CD1c-positive myeloid dendritic cell (primary cell): ENCODE results near the gene RING1.

Source experiments
- DNase-seq: peaks from one replicate; pipeline ENCODE4 v3.0.0-alpha.2; 2016; ENCODE audit errors: extremely low spot score

The RING1 gene

GRCh38 chr6:33171880-33172687 lies 36.2 kb upstream of the RING1 start:
- DNase-seq, result no peak

DNA sequence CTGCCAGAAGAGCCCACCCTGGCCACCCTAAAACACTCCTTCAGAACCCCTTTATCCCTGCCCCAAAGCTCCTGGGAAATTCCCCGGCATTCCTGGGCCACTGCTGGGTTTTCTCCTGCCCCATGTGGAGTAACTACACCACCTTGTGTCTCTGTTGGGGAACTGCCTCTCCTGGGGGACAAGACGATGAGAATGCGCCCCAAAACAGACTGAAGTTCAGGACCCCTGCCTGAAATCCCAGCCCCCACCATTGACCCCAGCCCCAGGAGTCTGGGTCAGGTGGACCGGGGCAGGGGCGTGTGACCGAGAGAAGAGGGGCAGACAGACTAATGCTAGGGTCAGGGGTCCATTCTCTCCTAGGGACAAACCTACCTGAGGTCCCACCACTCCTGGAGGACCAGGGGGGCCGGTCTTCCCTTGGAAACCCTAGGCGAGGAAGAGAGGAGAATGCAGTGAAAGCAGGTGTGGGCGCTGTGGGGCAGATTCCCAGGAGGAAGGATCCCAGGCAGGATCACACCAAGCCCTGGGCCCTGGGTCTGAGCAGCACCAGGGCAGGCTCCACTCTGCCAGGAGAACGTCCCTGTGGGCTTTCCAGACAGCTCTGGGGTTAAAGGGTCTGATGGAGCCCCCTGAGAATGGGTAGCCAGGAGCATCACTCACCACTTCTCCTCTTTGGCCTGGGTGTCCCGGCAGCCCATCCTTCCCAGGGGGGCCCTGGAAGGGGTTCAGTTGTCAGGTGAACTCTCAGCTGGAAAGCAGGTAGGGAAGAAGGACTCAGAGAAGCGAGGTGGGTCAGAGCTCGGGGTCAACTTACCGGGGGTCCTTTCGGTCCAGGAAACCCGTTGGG lies 35.4 kb upstream of the RING1 start:
- peak; percentile 51 for DNase-seq

- no peak for DNase-seq
Observed at GRCh38 chr6:33173535-33174180, 34.6 kb upstream of the RING1 start.

- DNase-seq, result no peak
Observed at GRCh38 chr6:33174784-33175183, 33.5 kb upstream of the RING1 start.

- no peak for DNase-seq
Observed at GRCh38 chr6:33175436-33176069, 32.7 kb upstream of the RING1 start.

GRCh38 chr6:33176906-33177305 lies 31.4 kb upstream of the RING1 start:
- no peak for DNase-seq

- DNase-seq, result no peak
Observed at GRCh38 chr6:33177552-33178446, 30.5 kb upstream of the RING1 start.

GRCh38 chr6:33178755-33179475 lies 29.4 kb upstream of the RING1 start:
- DNase-seq, result no peak

DNA sequence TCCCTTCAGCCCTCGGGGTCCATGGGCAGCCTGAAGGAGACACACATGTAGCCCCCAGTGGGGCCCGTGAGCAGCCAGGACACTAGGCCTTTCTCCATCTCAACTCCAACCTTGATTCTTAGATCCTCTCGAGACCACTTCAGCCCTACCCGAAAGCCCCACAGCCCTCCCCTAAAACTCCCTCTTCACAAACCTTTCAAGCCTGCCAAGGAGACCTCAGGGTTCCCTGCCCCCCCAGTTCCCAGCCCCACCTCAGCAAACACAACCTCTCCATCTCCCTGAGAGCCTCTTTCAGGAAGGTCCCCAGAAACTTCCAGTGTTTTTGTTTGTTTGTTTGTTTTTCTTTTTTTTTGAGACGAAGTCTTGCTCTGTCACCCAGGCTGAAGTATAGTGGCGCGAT lies 27.2 kb upstream of the RING1 start:
- no peak for DNase-seq

GRCh38 chr6:33183071-33183683 lies 25.1 kb upstream of the RING1 start:
- no peak for DNase-seq

- no peak for DNase-seq
Observed at GRCh38 chr6:33185190-33185589, 23.1 kb upstream of the RING1 start.

GRCh38 chr6:33185654-33186187 lies 22.6 kb upstream of the RING1 start:
- no peak for DNase-seq

- no peak for DNase-seq
Observed at GRCh38 chr6:33187809-33188208, 20.5 kb upstream of the RING1 start.

DNA sequence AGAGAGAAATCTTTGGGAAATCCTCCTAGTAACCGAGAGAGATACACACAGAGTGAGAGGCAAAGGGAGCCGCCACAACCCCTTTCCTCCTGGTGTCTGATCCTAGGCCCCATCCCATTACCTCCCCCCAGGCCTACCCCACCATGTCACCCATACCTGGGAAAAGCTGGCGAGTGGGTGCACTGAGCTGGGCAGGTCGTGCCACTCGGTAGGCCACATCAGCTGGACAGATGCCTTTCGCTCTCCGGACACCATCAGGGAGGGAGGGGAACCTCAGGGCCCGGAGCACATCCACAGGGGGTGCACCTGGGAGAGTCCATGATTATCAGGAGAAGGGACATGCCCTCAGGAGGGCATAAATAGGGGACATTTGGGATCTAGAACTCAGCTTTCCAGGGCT lies 19.1 kb upstream of the RING1 start:
- no peak for DNase-seq

DNA sequence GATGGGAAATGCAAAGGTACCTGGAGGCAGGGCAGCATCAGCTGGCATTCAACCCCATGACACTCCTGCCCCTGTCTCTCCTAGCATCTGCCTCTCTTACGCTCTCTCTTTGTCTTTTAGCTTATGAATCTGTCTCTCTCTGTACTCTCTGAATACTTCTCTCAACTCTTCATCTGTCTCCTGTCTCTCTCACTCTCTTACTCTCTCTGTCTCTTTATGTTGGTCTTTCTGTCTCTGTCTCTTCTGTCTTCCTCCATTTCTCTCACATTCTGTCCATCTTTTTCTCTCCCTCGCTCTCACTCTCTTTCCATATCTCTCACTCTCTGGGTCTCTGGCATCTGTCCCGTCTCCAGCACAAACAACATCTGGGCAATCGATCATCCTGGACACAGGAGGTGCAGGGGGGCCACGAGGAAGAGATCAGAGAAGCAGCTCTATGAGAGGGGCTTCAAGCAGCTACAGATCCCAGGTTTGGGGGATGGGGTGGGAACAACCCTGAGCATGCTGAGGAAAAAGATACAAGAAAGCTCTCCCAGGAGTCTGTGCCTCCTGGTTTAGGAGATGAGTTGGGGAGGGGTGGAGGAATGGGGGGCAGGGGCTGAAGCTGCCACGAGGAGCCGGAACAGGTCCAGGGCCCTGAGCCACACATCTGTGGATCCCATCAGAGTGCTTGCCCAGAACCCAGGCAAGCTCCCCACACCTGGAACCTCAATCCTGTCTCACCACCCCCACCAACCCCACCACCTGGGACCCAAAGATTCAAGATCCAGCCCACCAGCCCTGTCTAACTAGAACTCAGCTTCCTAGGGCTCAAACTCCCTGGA lies 18.5 kb upstream of the RING1 start:
- no peak for DNase-seq

DNA sequence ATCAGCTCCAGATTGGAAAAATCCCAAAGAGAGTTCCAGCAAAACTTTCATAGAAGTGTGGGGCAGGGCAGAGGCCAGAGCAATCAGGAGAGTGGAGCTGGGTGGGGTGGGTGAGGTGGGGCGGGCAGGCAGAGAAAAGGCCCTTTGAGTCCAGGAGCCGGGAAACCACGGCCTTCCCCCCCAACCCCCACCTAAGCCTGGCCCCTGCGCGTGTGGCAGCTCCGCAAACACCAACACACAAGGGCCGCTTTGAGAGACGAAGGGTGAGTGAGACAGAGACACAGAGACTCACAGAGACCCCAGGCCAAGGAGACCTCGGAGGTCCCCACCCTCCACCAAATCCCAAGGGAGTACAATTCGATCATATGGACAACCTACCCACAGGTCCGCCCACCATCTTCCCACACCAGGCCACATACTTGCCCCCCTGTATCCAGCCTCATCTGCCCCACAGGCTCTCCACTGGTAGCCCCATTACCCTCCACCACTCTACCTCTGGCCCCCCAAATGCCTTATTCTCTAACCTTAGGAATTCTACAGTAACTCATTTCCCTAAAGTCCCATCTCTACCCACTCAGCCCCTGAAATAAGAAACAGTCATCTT lies 17.7 kb upstream of the RING1 start:
- DNase-seq, result no peak

DNA sequence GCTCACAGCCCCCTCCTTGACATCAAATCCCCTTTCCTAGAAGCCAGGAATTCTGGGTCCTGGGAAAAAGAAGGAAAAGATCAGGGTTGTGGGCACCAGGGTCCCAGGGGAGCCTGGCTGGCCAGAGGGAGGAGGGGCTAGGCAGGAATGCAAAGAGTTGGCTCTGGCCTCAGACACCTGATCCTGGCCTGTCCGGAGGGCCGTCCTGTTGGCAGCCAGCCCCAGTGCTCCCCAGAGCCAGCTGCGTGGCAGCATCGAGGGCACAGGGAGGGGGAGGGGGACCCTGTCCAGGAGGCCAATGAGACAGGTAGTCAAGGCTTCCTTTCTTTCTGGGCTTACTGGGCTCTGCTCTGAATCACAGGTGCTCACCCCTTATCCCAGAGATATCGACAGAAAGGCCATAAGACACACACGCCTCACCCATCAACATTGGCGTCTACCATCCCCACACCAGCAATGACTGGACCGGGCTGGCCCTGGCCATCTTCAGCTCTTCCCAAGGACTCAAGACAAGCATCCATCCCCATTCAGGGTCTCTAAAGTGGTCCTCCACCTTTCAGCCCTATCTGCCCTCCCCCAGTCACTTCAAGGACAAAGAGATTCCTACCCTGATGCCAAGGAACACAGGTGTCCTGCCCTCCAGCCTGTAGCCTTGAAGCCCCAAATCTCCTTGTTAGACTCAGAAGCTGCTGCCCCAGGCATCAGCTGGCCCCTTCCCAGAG lies 16.8 kb upstream of the RING1 start:
- DNase-seq, result no peak
